Gastroesophageal sphincter (tissue), 4 donors: ENCODE data around the gene SACM1L. TPM values are rescaled to one million over a fixed set of nuclear protein-coding genes. Genes with fewer than 3 reads are reported as not detected.
"Not testable (repeated sequence)": the region's sequence is repeated elsewhere in the genome, so short reads cannot be mapped to it uniquely, and the experiment has no call there.

Source experiments
- ATAC-seq: fragments of 150-250 bp; one replicate; pipeline ENCODE4 v1.9.1; 2016; ENCODE audit warnings: mild to moderate bottlenecking, moderate library complexity
- H3K27ac ChIP-seq, 4 donors: fragments of 200-600 bp; sonication (generic) in 3 of 4; 1 replicate in 3 of 4; 2 replicates in 1 of 4; pipeline ENCODE4 v1.5.1; 2016 to 2019
- H3K27me3 ChIP-seq: fragments of 200-600 bp; sonication (generic); one replicate; pipeline ENCODE4 v1.5.1; 2019
- H3K36me3 ChIP-seq, 2 donors: fragments of 200-600 bp; sonication (generic); one replicate each; pipeline ENCODE4 v1.5.1; 2019; ENCODE audit warnings: control low read depth in 1 of 2
- H3K4me1 ChIP-seq, 3 donors: fragments of 200-600 bp; sonication (generic); 1 replicate in 2 of 3; 2 replicates in 1 of 3; pipeline ENCODE4 v1.5.1; 2016 to 2019; ENCODE audit warnings: control low read depth in 2 of 3
- H3K4me3 ChIP-seq, 2 donors: fragments of 200-600 bp; sonication (generic); one replicate each; pipeline ENCODE4 v1.5.1; 2019; ENCODE audit warnings: mild to moderate bottlenecking in 1 of 2, moderate library complexity in 1 of 2
- H3K9me3 ChIP-seq, 3 donors: fragments of 200-600 bp; sonication (generic); one replicate each; pipeline ENCODE4 v1.5.1; 2017 to 2019; ENCODE audit warnings: control low read depth in 2 of 3
- CTCF ChIP-seq, 4 experiments: fragments of 200-600 bp in 2 of 4; fragments of 450-650 bp in 2 of 4; sonication (generic) in 1 of 4; IDR thresholded peaks; one replicate each; pipeline ENCODE4 v1.5.1; 2017 to 2019; ENCODE audit warnings: antibody characterized with exemption in 4 of 4, mild to moderate bottlenecking in 2 of 4, moderate library complexity in 2 of 4
- EP300 ChIP-seq: sonication (generic); formaldehyde crosslinking; IDR thresholded peaks from one replicate; pipeline ENCODE4 v1.6.1; 2017; ENCODE audit warnings: antibody characterized with exemption, mild to moderate bottlenecking
- POLR2A ChIP-seq, 2 donors: fragments of 450-650 bp; IDR thresholded peaks; one replicate each; pipeline ENCODE4 v1.6.1; 2017; ENCODE audit warnings: antibody characterized with exemption in 2 of 2, mild to moderate bottlenecking in 2 of 2, moderate library complexity in 1 of 2
- POLR2AphosphoS5 ChIP-seq: sonication (generic); formaldehyde crosslinking; IDR thresholded peaks from one replicate; pipeline ENCODE4 v1.6.1; 2017; ENCODE audit warnings: antibody characterized with exemption
- WGBS, 2 donors: methylation state at CpG; one replicate each; pipeline ENCODE4 v1.1.5; 2018; ENCODE audit warnings: low coverage in 1 of 2; 5-methylcytosine and 5-hydroxymethylcytosine counted together
- total RNA-seq, 4 donors: library from RNA; depleted of rRNA; stranded (reverse); fragments of >200 nt; gene quantifications; one replicate each; pipeline ENCODE4 v1.1.0, GENCODE V29; 2016

The SACM1L gene
- total RNA-seq, 4 donors from 2014 or later: 31.9 to 52.6 (median 38.2) TPM

GRCh38 chr3:45683417-45684326 is 5.5 kb upstream of the SACM1L start:
- H3K9me3 ChIP-seq: no peaks in the 10 kb centered on the region
- peaks cover 0 to 27% of the 10 kb centered on the region in 2 donors for H3K36me3 ChIP-seq
- H3K4me3 ChIP-seq: no peak overlapping the region
- H3K4me1 ChIP-seq: peaks cover 0 to 10% (median 6%) of the 10 kb centered on the region in 3 donors
- H3K27ac ChIP-seq: no peak overlapping the region
- no peaks in the 10 kb centered on the region for H3K27me3 ChIP-seq
- ATAC-seq: no peak
- WGBS, 2 donors: 59 to 64% methylated on average over 5 to 11 of the region's 13 CpGs
- TF ChIP-seq POLR2AphosphoS5 (no peak), CTCF (IDR thresholded peaks at IDR 0.05) (no peak), POLR2A (IDR thresholded peaks at IDR 0.05) (no peak), EP300 (no peak)

GRCh38 chr3:45684327-45684892 is 4.8 kb upstream of the SACM1L start:
- Histone ChIP-seq H3K36me3 (peaks cover 0 to 19% of the 10 kb centered on the region in 2 donors), H3K4me1 (peaks cover 0 to 10% (median 6%) of the 10 kb centered on the region in 3 donors), H3K9me3 (no peaks in the 10 kb centered on the region), H3K4me3 (no peak overlapping the region), H3K27me3 (no peaks in the 10 kb centered on the region), H3K27ac (no peak overlapping the region)
- 0 to 51% methylated on average over 1 to 9 of the region's 12 CpGs for WGBS, 2 donors
- TF ChIP-seq CTCF (IDR thresholded peaks at IDR 0.05) (no peak), EP300 (no peak), POLR2A (IDR thresholded peaks at IDR 0.05) (no peak), POLR2AphosphoS5 (no peak)
- no peak for ATAC-seq

GRCh38 chr3:45685722-45686121 is 3.5 kb upstream of the SACM1L start:
- not testable (repeated sequence) for H3K9me3 ChIP-seq, H3K27ac ChIP-seq, H3K36me3 ChIP-seq, H3K4me3 ChIP-seq, H3K27me3 ChIP-seq, ATAC-seq
- H3K4me1 ChIP-seq: peaks cover 4 to 21% (median 14%) of the 10 kb centered on the region in 3 donors
- WGBS, 2 donors: 34% methylated on average over 4 of the region's 4 CpGs; no CpG with 5 or more reads in 1 of the 2 donors

DNA sequence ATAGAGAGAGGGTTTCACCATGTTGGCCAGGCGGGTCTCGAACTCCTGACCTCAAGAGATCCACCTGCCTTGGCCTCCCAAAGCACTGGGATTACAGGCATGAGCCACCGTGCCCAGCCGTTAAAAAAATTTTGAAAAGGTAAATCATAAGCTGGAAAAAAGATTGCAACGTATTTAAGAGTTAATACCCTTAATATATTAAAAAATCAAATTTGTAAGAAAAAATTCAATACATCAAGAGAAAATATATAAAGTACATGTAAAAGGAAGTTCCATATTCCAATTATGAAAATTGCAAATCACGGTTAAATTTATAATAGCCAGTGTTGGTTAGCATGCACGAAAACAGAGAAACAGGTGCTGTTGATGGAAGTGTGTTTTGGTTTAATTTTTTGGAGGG is 2.3 kb upstream of the SACM1L start:
- H3K27me3 ChIP-seq: no peaks in the 10 kb centered on the region

More for the DNA sequence above, 2.3 kb upstream of the SACM1L start:
- H3K4me3 ChIP-seq: no peak overlapping the region
- H3K4me1 ChIP-seq: peaks cover 6 to 32% (median 25%) of the 10 kb centered on the region in 3 donors
- H3K36me3 ChIP-seq: peaks cover 0 to 10% of the 10 kb centered on the region in 2 donors
- TF ChIP-seq POLR2A (IDR thresholded peaks at IDR 0.05) (no peak), CTCF (IDR thresholded peaks at IDR 0.05) (no peak), POLR2AphosphoS5 (no peak), EP300 (no peak)
- WGBS, 2 donors: 92 to 100% methylated on average over 5 of the region's 7 CpGs
- no peak overlapping the region for H3K27ac ChIP-seq
- H3K9me3 ChIP-seq: no peaks in the 10 kb centered on the region
- no peak for ATAC-seq
